HCT116 (cell line): ENCODE data around the gene ARNT2. TPM values are rescaled to one million over a fixed set of nuclear protein-coding genes. Genes with fewer than 3 reads are reported as not detected.

Source experiments
- ATAC-seq: fragments of 200-7000 bp; cut with Tn5 transposase; 2 replicates; pipeline ENCODE4 v1.9.1; 2020; ENCODE audit warnings: mild to moderate bottlenecking, moderate library complexity
- BruUV-seq: library from RNA; stranded (reverse); fragments of 400-500 nt; replicated peaks from 2 replicates; lab custom pipeline; 2021; lab: Mats Ljungman, UMichigan
- CTCF ChIA-PET: fragments of 300-600 bp; sonication (Branson Sonifier 250); formaldehyde crosslinking; loops from one replicate; lab custom pipeline; 2021; ENCODE audit warnings: antibody characterized with exemption; lab: Charles Lee
- POLR2A ChIA-PET: fragments of 300-600, 350-600 bp; sonication (Branson Sonifier 250); formaldehyde crosslinking; loops from one replicate; lab custom pipeline; 2021; ENCODE audit warnings: antibody characterized with exemption; lab: Charles Lee
- RAD21 ChIA-PET, 2 experiments: fragments of 300-600 bp; sonication (Branson Sonifier 250); formaldehyde crosslinking; loops; one replicate each; lab custom pipeline; 2023; ENCODE audit warnings: low total read pairs in 2 of 2; ENCODE audit not compliant: uncharacterized antibody in 2 of 2, unreplicated experiment in 2 of 2, low non-redundant PET in 1 of 2; lab: Charles Lee
- DNase-seq: peaks from one replicate; pipeline ENCODE4 v3.0.0-alpha.2; 2010; ENCODE audit warnings: low read depth, low spot score
- H2AFZ ChIP-seq: fragments of 200-600 bp; shearing (Covaris generic), sonication (generic); 2 replicates; pipeline ENCODE4 v1.6.1; 2017; ENCODE audit warnings: low read depth, mixed run types, mixed read lengths, antibody characterized with exemption, low read length; ENCODE audit not compliant: poor library complexity, severe bottlenecking
- H3K27ac ChIP-seq: 2 replicates; pipeline ENCODE4 v1.5.1; 2012; ENCODE audit warnings: low read depth, low read length
- H3K27me3 ChIP-seq: fragments of 200-600 bp; sonication (generic); 2 replicates; pipeline ENCODE4 v1.6.1; 2016; ENCODE audit warnings: mixed run types, low read length, mixed read lengths; ENCODE audit not compliant: insufficient read depth
- H3K36me3 ChIP-seq, 2 experiments: fragments of 200-500 bp in 1 of 2; fragments of 200-600 bp in 1 of 2; sonication (Bioruptor generic) in 1 of 2; sonication (generic) in 1 of 2; 2 replicates each; pipeline versions ENCODE4 v1.5.1 to v1.6.1; 2014 to 2016; ENCODE audit warnings: low read length in 2 of 2, inconsistent platforms in 1 of 2, mixed read lengths in 1 of 2, mixed run types in 1 of 2; ENCODE audit not compliant: insufficient read depth in 2 of 2, control insufficient read depth in 1 of 2
- H3K4me1 ChIP-seq, 2 experiments: fragments of 200-600 bp in 1 of 2; sonication (generic) in 1 of 2; 2 replicates each; pipeline versions ENCODE4 v1.5.1 to v1.6.1; 2012 to 2017; ENCODE audit warnings: low read length in 2 of 2, inconsistent platforms in 1 of 2, mild to moderate bottlenecking in 1 of 2, mixed read lengths in 1 of 2, mixed run types in 1 of 2, moderate library complexity in 1 of 2; ENCODE audit not compliant: insufficient read depth in 2 of 2, control insufficient read depth in 1 of 2
- H3K4me2 ChIP-seq: fragments of 200-600 bp; sonication (generic); 2 replicates; pipeline ENCODE4 v1.6.1; 2017; ENCODE audit warnings: mixed run types, low read length, mixed read lengths
- H3K4me3 ChIP-seq, 2 experiments: fragments of 200-600 bp in 1 of 2; sonication (generic) in 1 of 2; replicated peaks in 1 of 2; 2 replicates each; pipeline ENCODE4 v1.5.1; 2011 to 2016; ENCODE audit warnings: low read length in 2 of 2, control low read depth in 1 of 2, low read depth in 1 of 2, mild to moderate bottlenecking in 1 of 2, mixed read lengths in 1 of 2, mixed run types in 1 of 2
- H3K79me2 ChIP-seq: fragments of 200-600 bp; sonication (generic); 2 replicates; pipeline ENCODE4 v1.6.1; 2017; ENCODE audit warnings: mild to moderate bottlenecking, mixed run types, low read length, moderate library complexity, mixed read lengths; ENCODE audit not compliant: insufficient read depth
- H3K9ac ChIP-seq: fragments of 200-600 bp; sonication (generic); 2 replicates; pipeline ENCODE4 v1.6.1; 2016; ENCODE audit warnings: low read length, mixed read lengths
- H3K9me2 ChIP-seq: fragments of 200-600 bp; sonication (generic), shearing (Covaris generic); 2 replicates; pipeline ENCODE4 v1.6.1; 2017; ENCODE audit warnings: mixed run types, mild to moderate bottlenecking, moderate library complexity; ENCODE audit not compliant: insufficient read depth
- H3K9me3 ChIP-seq, 2 experiments: fragments of 200-500 bp in 1 of 2; fragments of 200-600 bp in 1 of 2; sonication (Bioruptor generic) in 1 of 2; sonication (generic) in 1 of 2; 2 replicates each; pipeline ENCODE4 v1.6.1; 2014 to 2017; ENCODE audit warnings: low read length in 2 of 2, mixed read lengths in 2 of 2, inconsistent platforms in 1 of 2, low read depth in 1 of 2, mild to moderate bottlenecking in 1 of 2, mixed run types in 1 of 2, moderate library complexity in 1 of 2; ENCODE audit not compliant: control insufficient read depth in 1 of 2, insufficient read depth in 1 of 2
- H4K20me1 ChIP-seq: fragments of 200-600 bp; sonication (generic), shearing (Covaris generic); 2 replicates; pipeline ENCODE4 v1.6.1; 2017; ENCODE audit warnings: mixed run types, mild to moderate bottlenecking, moderate library complexity; ENCODE audit not compliant: insufficient read depth
- CBX3 ChIP-seq: IDR thresholded peaks from 2 replicates; pipeline ENCODE4 v1.6.1; 2012; ENCODE audit warnings: low read depth
- CEBPB ChIP-seq: IDR thresholded peaks from 2 replicates; pipeline ENCODE4 v1.6.1; 2012; ENCODE audit warnings: low read depth
- EGR1 ChIP-seq: IDR thresholded peaks from 2 replicates; pipeline ENCODE4 v1.6.1; 2012; ENCODE audit warnings: low read depth
- ELF1 ChIP-seq: IDR thresholded peaks from 2 replicates; pipeline ENCODE4 v1.6.1; 2012; ENCODE audit warnings: low read depth, borderline replicate concordance
- EZH2phosphoT487 ChIP-seq: fragments of 200-600 bp; IDR thresholded peaks from 2 replicates; pipeline ENCODE4 v1.6.1; 2018; ENCODE audit warnings: antibody characterized with exemption, borderline replicate concordance
- FOSL1 ChIP-seq: IDR thresholded peaks from 2 replicates; pipeline ENCODE4 v1.6.1; 2012; ENCODE audit warnings: low read depth
- JUND ChIP-seq: IDR thresholded peaks from 2 replicates; pipeline ENCODE4 v1.6.1; 2012
- POLR2A ChIP-seq: IDR thresholded peaks from 2 replicates; pipeline ENCODE4 v1.7.0; 2011; ENCODE audit warnings: borderline replicate concordance; ENCODE audit not compliant: insufficient read depth, insufficient read length; ENCODE audit errors: extremely low read depth
- SIN3A ChIP-seq: IDR thresholded peaks from 2 replicates; pipeline ENCODE4 v1.6.1; 2012; ENCODE audit warnings: low read depth
- ZNF274 ChIP-seq: fragments of 200-500 bp; sonication (Bioruptor generic); IDR thresholded peaks from 2 replicates; pipeline ENCODE4 v1.6.1; 2014; ENCODE audit warnings: mild to moderate bottlenecking, low read depth, low read length, inconsistent platforms
- intact Hi-C: fragments of 100-400 bp; cut with micrococcal nuclease; formaldehyde crosslinking; loops from 2 replicates; pipeline ENCODE4 v1.10.0; 2022
- total RNA-seq: library from RNA; stranded (reverse); gene quantifications from one replicate; pipeline ENCODE4 v1.2.1, GENCODE V29; 2021; ENCODE audit not compliant: unreplicated experiment
- TF ChIP-seq, protein P1 (sequence below): IDR thresholded peaks from 2 replicates; pipeline ENCODE4 v1.6.1; 2012
- TF ChIP-seq, protein P2 (sequence below): IDR thresholded peaks from 2 replicates; pipeline ENCODE4 v1.6.1; 2011; ENCODE audit warnings: mild to moderate bottlenecking, low read length, moderate library complexity; ENCODE audit not compliant: insufficient replicate concordance; ENCODE audit errors: extremely low read depth

Gene ARNT2
- total RNA-seq, 1 experiment from 2014 or later: 3.0 TPM

DNA sequence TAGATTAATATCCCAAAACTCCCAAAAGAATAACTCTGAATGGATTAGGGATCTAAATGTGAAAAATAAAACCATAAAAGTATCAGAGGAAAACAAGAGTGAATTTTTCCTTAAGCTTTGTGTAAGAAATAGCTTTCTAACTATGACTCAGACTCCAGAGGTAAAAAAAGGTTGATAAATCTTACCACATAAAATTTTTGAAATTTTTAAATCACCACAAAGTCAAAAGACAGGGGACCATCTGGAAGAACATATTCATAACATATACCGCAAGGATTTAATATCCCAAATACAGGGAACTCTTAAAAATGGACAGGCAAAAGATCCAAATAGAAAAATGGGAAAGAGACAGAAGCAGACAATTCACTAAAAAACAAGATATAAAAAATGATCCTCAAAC is 145.0 kb downstream of the ARNT2 start:
- Histone ChIP-seq H3K27ac (no peak overlapping the region), H3K9ac (no peak overlapping the region), H4K20me1 (no peaks in the 10 kb centered on the region), H3K36me3 (no peaks in the 10 kb centered on the region), H3K4me1 (peaks cover 0 to 6% of the 10 kb centered on the region in 2 experiments; a peak in 1 of 4 replicates), H3K9me3 (no peaks in the 10 kb centered on the region), H3K9me2 (no peaks in the 10 kb centered on the region), H3K4me2 (no peak overlapping the region), H3K4me3 (no peak overlapping the region), H3K79me2 (no peaks in the 10 kb centered on the region), H2AFZ (no peak overlapping the region), H3K27me3 (peaks cover 19% of the 10 kb centered on the region; the same call in 1 of the 2 replicates)
- TF ChIP-seq EGR1: no peak
- TF ChIP-seq, protein P1, sequence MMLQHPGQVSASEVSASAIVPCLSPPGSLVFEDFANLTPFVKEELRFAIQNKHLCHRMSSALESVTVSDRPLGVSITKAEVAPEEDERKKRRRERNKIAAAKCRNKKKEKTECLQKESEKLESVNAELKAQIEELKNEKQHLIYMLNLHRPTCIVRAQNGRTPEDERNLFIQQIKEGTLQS: no peak
- TF ChIP-seq EZH2phosphoT487: no peak
- TF ChIP-seq, protein P2, sequence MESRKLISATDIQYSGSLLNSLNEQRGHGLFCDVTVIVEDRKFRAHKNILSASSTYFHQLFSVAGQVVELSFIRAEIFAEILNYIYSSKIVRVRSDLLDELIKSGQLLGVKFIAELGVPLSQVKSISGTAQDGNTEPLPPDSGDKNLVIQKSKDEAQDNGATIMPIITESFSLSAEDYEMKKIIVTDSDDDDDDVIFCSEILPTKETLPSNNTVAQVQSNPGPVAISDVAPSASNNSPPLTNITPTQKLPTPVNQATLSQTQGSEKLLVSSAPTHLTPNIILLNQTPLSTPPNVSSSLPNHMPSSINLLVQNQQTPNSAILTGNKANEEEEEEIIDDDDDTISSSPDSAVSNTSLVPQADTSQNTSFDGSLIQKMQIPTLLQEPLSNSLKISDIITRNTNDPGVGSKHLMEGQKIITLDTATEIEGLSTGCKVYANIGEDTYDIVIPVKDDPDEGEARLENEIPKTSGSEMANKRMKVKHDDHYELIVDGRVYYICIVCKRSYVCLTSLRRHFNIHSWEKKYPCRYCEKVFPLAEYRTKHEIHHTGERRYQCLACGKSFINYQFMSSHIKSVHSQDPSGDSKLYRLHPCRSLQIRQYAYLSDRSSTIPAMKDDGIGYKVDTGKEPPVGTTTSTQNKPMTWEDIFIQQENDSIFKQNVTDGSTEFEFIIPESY: no peak
- no peak for TF ChIP-seq JUND
- intact Hi-C loops: no loop called here
- BruUV-seq: no TSS peak
- DNase-seq (no peak), ATAC-seq (no peak)
- ChIA-PET CTCF (no interaction called here), POLR2A (no interaction called here), RAD21 (no interaction called here)

DNA sequence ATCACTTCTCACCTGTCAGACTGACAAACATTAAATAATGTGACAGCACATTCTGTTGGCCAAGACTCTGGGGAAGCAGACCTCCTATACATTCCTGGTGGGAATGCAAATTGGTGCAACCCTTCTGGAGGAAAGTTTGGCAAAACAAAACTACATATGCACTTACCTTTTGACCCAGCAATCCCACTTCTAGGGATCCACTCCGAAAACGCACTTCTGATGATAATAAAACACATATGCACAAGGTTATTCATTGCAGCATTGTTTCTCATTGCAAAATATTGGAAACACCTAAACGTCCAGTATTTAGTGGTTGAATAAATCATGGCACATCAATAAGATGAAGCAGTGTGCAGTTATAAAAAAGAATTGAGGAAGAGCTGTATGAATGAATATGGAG is 145.5 kb downstream of the ARNT2 start:
- DNase-seq (no peak), ATAC-seq (no peak)
- ChIA-PET POLR2A (no interaction called here), CTCF (no interaction called here), RAD21 (no interaction called here)
- no peak overlapping the region for H3K4me3 ChIP-seq
- peaks cover 0 to 6% of the 10 kb centered on the region in 2 experiments; a peak in 1 of 4 replicates for H3K4me1 ChIP-seq
- no TSS peak for BruUV-seq
- H3K9me3 ChIP-seq: no peaks in the 10 kb centered on the region
- H3K9me2 ChIP-seq: no peaks in the 10 kb centered on the region
- no peaks in the 10 kb centered on the region for H4K20me1 ChIP-seq
- intact Hi-C loops: no loop called here
- no peaks in the 10 kb centered on the region for H3K36me3 ChIP-seq
- no peak overlapping the region for H3K9ac ChIP-seq
- peaks cover 19% of the 10 kb centered on the region; the same call in 1 of the 2 replicates for H3K27me3 ChIP-seq
- H3K4me2 ChIP-seq: no peak overlapping the region
- TF ChIP-seq, protein P1: no peak
- TF ChIP-seq CBX3 (no peak), EGR1 (no peak), ZNF274 (no peak), ELF1 (no peak), SIN3A (no peak), CEBPB (no peak), POLR2A (no peak), JUND (no peak), FOSL1 (no peak)
- TF ChIP-seq, protein P2: no peak
- H3K79me2 ChIP-seq: no peaks in the 10 kb centered on the region
- no peak overlapping the region for H3K27ac ChIP-seq
- no peak overlapping the region for H2AFZ ChIP-seq
